Left renal cortex interstitium (tissue), 4 donors: ENCODE measurements around the gene ACOT6. TPM values are rescaled to one million over a fixed set of nuclear protein-coding genes. Genes with fewer than 3 reads are reported as not detected.
"Not testable (repeated sequence)": the region's sequence is repeated elsewhere in the genome, so short reads cannot be mapped to it uniquely, and the experiment has no call there.

ENCODE experiments used
- DNase-seq, 4 donors: peaks; one replicate each; pipeline ENCODE4 v3.0.0-alpha.2; 2013; ENCODE audit warnings: low read depth in 4 of 4, low spot score in 2 of 4, missing footprints in 1 of 4
- polyA plus RNA-seq, 4 donors: library from polyadenylated mRNA; unstranded; fragments of 120-200 nt; gene quantifications; one replicate each; pipeline ENCODE4 v1.2.1, GENCODE V29; 2013; ENCODE audit not compliant: insufficient read length in 4 of 4

The ACOT6 gene
- polyA plus RNA-seq, 4 donors = 0.20 to 0.21 TPM; not detected in 2

DNA sequence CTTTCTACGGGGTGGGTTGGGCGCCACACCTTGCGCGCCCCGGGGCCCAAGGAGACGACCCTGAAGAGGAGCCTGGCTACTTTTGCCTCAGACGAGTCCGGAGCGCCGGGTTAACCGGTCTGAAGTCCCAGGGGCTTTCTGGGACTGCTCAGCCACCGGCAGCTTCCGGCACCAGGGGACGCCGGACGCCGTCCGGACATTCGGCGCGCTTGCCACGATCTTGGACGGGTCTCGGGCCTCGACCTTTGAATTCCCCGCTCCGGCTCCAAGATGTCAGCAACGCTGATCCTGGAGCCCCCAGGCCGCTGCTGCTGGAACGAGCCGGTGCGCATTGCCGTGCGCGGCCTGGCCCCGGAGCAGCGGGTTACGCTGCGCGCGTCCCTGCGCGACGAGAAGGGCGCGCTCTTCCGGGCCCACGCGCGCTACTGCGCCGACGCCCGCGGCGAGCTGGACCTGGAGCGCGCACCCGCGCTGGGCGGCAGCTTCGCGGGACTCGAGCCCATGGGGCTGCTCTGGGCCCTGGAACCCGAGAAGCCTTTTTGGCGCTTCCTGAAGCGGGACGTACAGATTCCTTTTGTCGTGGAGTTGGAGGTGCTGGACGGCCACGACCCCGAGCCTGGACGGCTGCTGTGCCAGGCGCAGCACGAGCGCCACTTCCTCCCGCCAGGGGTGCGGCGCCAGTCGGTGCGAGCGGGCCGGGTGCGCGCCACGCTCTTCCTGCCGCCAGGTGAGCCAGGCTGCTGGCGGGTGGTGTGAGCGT is 20.4 kb upstream of the ACOT6 start, which contains the start of gene ACOT4:
ACOT4 (plus strand) TSS at position 184 of the 760 bp plus-strand sequence; CDS start at position 271, 87 bp downstream.
- DNase-seq = peak in 2 of 4 donors; percentile 21 to 38

DNA sequence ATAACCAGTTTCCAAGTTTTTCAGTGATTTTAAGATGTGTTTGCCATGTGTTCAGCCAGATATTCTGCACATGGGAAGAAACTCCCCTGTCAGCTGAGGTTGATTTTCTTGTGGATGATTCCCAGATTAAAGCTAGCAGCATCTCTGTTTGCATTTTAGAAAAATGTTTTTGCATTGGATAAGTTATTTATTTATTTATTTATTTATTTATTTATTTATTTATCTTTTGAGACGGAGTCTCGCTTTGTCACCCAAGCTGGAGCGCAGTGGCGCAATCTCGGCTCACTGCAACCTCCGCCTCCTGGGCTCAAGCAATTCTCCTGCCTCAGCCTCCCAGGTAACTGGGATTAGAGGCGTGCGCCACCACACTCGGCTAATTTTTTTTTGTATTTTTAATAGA is 17.8 kb upstream of the ACOT6 start:
- no peak for DNase-seq

DNA sequence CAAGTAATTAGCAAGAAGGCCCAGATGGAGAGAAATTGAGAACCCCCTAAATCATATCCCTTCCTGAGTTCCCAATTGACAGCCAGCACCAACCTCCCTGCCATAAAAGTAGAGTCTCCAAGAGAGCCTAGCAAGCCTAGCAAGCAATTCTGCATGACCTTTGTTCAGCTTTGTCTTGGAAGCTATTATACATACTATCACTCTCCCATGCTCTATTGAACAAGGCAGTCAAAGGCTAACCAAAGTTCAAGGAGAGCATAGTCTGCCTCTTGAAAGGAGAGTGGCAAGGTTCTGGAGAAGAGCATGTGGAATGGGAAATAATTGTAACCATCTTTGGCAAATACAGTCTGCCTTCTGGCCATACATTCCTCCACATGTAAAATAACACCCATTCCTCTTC is 12.8 kb upstream of the ACOT6 start:
- no peak for DNase-seq

DNA sequence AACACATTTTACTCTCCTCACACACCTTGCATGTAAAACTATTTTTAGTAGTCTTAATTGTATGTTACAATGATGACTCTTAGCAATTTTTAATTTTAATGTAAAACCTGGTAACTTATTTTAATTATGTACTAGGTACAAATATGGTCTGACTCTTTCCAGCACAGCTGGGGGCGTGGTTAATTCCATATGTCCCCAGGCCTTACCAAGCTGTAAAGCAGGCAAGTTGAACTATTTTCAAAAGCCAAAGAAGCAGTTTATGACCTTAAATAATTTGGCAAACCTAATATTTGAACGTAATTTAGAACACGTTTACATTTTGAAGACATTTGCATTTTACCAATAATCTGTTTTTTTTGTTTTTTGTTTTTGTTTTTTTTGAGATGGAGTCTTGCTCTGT is 9.3 kb upstream of the ACOT6 start:
- no peak for DNase-seq

DNA sequence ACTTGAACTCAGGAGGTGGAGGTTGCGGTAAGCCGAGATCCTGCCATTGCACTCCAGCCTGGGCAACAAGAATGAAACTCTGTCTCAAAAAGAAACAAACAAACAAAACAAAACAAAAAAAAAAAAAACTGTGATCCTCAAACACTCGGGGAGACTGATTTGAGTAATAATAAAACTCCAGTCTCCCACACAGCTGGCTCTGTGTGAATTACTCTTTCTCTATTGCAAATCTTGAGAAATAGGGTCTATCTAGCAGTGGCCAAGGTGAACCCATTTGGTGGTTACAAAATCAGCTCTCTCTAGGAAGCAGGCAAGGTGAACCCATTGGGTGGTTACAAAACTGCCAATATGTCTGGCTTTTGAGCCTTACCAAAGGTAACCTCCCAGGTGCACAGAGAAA is 6.0 kb upstream of the ACOT6 start:
- DNase-seq = no peak

DNA sequence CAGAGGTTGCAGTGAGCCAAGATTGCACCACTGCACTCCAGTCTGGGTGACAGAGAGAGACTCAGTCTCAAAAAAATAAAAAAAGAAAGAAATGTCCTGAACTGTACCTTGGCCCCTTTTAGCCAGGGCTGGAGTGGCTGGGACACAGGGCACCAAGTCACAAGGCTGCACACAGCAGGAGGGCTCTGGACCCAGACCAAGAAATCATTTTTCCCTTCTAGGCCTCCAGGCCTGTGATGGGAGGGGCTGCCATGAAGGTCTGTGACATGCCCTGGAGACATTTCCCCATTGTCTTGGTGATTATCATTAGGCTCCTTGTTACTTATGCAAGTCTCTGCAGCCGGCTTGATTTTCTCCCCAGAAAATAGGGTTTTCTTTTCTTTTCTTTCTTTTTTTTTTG is 5.1 kb upstream of the ACOT6 start:
- no peak for DNase-seq

DNA sequence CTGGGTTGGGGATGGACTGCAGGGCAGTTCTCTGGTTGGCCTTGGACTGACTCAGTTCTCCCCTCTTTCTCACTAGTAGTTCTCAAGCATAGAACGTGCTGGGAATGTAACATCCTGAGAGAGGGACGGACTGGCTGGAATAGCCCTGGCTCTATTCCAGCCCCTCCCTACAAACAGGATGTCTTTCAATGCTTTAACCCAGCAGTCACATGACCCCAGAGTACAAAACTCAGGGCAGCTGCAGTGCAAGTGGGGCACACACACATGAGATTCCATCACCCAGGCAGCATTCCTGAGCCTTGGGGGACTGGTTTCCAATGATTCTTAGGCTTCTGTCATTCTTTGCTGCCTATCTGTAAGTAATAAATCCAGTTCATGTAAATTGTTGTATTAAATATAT is 1.6 kb upstream of the ACOT6 start:
- DNase-seq = no peak

DNA sequence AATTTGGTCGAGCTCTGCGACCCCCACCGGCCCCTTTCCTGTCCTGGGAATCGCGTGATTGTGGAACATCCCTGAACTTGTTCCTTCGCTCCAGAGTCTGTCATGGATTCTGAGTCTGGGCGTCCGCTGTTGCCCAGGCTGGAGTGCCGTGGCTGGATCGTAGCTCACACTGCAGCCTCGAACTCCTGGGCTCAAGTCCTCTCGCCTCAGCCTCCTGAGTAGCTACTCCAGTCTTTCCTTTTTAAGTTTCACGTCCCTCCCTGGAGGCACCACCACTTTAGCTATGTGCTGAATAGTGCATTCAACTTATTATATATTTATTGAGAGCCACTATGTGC is 698 bp downstream of the ACOT6 start:
- no peak for DNase-seq

DNA sequence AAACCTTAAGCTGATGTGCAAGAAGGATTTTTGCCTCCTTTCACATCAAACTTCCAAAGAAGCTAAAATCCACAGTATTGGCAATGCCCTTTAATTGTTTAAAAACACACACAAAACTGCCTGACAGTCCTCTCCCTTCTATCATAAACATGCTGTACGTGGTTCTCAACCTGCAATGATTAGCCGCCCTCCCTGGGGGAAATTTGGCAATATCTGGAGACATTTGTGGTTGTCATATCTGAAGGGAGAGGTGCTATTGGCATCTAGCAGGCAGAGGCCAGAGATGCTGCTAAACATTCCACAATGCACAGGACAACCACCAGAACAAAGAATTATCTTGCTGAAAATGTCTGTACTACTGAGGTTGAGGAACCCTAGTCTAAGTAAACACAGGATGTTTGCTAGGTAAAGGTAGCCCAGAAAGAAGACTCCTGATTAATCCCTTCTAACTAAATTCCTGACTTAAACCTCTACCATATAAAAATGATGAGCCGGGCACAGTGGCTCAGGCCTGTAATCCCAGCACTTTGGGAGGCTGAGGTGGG is 1.2 kb downstream of the ACOT6 start:
- no peak for DNase-seq

DNA sequence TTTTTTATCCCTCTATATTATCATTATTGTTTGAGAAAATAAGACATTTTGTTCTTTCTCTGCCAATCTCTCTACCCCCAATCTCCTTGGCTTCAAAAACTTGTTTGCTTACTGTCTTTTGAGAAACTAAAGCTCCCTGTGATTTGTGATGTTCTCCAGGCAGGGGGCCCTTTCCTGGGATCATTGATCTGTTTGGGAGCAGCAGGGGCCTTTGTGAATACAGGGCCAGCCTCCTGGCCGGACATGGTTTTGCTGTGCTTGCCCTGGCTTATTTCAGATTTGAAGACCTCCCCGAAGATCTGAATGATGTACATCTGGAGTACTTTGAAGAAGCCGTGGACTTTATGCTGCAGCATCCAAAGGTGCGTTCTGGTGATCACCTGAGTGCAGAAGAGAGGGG is 4.5 kb downstream of the ACOT6 start:
- no peak for DNase-seq

DNA sequence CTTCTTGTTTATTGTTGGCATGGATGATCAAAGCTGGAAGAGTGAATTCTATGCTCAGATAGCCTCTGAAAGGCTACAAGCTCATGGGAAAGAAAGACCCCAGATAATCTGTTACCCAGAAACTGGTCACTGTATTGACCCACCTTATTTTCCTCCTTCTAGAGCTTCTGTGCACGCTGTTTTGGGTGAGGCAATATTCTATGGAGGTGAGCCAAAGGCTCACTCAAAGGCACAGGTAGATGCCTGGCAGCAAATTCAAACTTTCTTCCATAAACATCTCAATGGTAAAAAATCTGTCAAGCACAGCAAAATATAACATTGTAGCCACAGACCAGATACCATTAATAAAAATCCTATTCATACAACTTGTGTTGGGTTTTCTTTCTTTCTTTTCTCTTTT is 7.2 kb downstream of the ACOT6 start:
- DNase-seq = no peak

DNA sequence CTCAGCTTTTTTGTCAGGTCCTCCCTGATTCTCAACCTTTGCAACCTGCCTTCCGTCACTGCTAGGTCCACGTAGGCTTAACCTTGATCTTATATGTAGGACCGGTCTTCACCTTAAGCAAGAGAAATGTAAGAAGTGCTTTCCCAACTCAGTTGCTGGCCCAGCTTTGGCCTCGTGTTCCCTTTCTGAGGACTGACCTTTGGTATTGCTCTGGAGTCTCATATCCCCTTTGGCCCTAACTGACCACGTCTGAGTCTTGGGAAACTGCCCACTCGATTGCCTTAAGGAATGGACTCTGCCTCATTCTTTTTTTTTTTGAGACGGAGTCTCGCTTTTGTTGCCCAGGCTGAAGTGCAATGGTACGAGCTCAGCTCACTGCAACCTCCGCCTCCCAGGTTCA is 8.0 kb downstream of the ACOT6 start:
- DNase-seq = no peak

DNA sequence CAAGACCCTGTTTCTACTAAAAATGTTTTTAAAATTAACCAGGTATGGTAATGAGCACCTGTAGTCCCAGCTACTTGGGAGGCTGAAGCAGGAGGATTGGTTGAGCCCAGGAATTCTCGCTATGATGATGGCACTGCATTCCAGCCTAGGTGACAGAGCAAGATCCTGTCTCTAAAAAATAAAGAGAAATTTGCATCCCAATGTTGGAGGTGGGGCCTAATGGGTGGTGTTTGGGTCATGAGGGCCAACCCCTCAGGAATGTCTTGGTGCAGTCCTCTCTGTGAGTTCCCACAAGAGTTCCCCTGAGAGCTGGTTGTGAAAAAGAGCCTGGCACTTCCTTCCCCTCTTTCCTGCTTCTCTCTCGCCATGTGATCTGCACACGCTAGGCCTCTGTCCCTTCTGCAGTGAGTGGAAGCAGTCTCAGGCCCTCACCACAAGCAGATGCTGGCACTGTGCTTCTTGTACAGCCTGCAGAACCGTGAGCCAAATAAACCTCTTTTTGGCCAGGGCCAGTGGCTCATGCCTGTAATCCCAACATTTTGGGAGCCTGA is 11.3 kb downstream of the ACOT6 start:
- DNase-seq = no peak

DNA sequence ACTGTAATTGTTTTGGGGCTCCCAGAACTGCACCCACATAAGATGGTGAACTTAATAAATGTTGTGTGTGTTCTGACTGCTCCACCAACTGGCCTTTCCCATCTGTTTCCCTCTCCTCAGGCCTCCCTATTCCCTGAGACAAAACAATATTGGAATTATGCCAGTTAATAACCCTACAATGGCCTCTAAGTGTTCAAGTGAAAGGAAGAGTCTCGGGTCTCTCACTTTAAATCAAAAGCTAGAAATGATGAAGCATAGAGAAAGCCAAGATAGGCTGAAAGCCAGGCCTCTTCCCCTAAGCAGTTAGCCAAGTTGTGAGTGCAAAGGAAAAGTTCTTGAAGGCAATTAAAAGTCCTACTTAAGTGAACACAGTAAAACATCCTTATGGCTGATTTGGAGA is 13.4 kb downstream of the ACOT6 start:
- DNase-seq = no peak

DNA sequence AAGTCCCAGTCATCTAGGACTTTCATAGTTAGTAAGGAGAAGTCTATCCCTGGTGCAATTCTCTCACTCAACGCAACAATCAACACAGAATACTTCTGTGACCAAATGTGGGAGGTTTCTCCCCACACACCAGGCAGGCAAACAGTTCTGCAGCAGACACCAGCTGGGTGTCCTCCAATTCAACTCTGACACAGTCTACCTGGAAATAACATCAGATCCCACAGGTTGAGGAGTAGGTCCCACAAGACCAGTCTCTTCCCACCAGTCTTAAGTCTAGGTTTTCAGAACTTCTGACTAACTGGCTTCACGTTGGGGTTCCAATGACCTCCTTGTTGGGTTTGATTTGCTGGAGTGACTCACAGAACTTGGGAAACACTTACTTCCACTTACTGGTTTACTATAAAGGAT is 14.8 kb downstream of the ACOT6 start:
- no peak for DNase-seq

DNA sequence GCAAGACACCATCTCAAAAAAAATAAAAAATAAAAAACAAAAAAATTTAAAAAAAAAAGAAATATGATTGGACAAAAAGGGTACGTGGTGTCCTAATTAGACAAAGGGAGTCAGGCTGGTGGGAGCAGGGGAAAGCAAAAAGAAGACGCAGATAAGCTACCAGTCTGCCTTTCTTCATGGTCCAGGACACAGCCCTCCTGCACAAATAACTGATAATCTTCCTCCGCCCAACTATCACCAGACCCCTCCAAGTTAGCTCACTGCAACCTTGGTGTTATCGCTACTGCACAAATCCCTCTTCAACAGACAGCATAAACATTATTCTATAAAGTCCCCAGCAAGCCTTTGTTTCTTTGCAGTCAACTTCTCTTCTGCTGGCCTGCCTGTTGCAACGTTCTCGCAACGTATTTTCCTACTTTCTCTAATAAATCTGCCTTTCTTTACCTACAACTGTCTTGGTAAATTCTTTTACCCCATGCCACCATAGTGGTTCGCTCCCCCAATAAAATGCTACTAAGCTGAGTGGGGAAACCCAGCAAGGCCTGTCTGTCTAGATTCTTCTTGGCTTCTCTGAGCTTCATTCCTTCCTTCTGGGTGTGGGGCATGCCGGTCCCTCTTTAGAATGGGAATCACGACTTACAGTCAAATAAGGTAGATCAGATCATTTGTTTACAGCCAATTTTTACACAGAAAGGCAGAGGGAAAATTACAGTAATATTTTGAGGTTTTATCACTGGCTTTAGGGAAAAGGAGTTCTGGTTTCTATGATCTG is 17.9 kb downstream of the ACOT6 start:
- no peak for DNase-seq

DNA sequence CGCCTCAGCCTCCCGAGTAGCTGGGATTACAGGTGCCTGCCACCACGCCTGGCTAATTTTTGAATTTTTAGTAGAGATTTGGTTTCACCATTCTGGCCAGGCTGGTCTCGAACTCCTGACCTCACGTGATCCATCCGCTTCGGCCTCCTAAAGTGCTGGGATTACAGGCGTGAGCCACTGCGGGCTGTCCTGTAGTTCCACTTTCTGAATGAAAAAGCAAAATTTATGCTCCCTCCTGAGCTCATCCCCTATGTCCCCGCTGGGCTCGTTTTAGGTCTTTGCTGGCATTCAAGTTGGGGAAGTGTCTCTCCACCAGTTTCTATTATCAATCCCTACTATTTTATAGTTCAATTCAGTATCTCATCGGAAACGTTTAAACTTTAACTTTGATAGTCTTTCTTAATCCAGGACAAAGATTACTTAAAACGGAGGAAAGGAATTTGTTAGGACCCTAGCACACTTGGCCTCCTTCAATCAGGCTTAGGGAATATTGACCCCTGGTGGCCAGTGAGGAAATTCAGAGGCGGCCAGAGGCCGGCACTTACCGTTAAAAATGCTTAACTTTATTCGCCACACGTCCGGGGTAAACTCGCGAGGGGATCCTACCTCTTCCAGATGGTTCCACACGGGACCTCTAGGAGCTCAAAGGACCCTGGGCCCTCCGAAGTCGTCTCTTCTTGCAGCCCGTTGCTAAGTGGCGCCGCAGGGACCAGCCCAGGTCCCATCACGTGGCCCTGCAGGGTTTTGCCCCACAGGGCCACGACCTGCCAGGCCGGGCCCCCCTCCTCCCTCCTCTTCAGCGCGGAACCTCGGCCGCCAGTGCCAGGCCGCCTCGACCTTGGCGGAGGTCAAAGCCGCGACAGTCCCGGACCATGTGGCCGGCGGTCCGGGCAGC is 21.0 kb downstream of the ACOT6 start:
- DNase-seq = peak in 2 of 4 donors; percentile 62 to 71

DNA sequence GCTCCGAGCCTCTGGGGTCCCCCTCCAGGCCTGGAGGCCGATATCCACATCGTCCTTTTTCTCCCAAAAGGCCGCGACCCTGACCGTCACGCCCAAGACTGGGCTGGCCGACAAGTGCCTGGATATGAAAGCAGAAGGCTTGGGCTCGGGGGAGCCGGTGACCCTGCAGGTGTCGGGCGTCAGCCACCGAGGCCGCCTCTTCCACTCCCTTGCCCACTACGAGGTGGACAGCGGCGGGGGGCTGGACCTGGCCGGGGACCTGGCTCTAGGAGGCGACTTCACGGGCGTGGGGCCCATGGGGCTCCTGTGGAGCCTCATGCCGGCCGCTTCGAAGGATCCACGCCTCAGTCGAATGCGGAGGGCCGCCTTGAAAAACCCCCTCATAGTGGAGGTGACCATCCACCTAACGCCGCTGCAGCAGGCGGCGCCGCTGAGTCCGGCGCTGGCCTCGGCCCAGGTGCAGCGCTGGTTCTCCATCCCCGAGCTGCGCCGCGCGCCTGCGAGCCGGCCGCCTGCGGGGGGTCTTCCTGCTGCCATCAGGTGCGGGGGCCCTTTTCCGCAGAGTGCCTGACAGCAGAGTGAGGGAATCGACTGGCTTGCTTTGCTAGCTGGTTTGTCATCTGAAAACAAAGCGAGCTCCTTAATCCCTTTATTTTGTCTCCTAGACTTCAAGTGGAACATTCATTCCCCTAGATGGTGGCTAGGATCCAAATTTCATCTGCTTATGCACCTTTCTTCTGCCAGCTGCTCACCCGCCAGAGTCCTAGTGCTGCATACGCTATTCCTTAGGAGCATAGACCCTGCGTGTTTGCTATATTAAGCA is 21.9 kb downstream of the ACOT6 start:
- DNase-seq = peak in 1 of 4 donors; percentile 25

DNA sequence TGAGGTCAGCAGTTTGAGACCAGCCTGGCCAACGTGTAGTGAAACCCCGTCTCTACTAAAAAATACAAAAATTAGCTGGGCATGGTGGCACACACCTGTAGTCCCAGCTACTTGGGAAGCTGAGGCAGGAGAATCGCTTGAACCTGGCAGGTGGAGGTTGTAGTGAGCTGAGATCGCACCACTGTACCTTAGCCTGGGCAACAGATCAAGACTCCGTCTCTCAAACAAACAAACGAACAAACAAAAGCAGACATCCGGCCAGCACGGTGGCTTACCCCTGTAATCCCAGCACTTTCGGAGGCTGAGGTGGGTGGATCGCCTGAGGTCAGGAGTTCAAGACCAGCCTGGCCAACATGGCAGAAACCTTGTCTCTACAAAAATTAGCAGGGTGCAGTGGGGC is 24.0 kb downstream of the ACOT6 start:
- not testable (repeated sequence) for DNase-seq

DNA sequence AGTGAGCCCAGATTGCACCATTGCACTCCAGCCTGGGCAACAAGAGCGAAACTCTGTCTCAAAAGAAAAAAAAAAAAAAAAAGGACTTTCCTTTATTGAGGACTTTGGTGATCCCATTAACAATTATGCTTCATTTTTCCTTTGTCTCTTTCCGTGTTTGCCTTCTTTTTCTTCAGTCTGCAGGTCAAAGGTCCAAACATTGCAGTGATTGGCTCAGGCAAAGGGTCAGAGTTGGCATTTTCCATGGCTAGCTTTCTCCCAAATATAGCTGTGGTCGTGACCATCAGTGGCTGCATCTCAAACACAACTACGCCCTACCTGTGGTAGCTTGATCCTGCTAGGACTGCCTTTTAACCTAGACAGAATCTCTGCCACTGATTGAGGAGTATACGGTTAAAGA is 25.5 kb downstream of the ACOT6 start:
- no peak for DNase-seq
